GM19035 (cell line): ENCODE results near the gene HIVEP3.

Source experiments
- ATAC-seq: cut with Tn5 transposase; IDR thresholded peaks from one replicate; pipeline ENCODE4 v1.9.1; 2021; ENCODE audit not compliant: unreplicated experiment

The HIVEP3 gene

GRCh38 chr1:41599912-41600311 is 318.8 kb downstream of the HIVEP3 start:
- no peak for ATAC-seq

GRCh38 chr1:41598325-41598724 is 320.4 kb downstream of the HIVEP3 start:
- no peak for ATAC-seq

GRCh38 chr1:41592451-41593125 is 326.1 kb downstream of the HIVEP3 start:
- ATAC-seq: no peak

- no peak for ATAC-seq
Measured at GRCh38 chr1:41591891-41592290, 326.8 kb downstream of the HIVEP3 start.

- no peak for ATAC-seq
Measured at GRCh38 chr1:41590331-41590730, 328.4 kb downstream of the HIVEP3 start.

GRCh38 chr1:41589395-41589794 is 329.3 kb downstream of the HIVEP3 start:
- ATAC-seq: no peak

- no peak for ATAC-seq
Measured at GRCh38 chr1:41588334-41588875, 330.3 kb downstream of the HIVEP3 start.

GRCh38 chr1:41587791-41588190 is 330.9 kb downstream of the HIVEP3 start:
- no peak for ATAC-seq

GRCh38 chr1:41586230-41586629 is 332.5 kb downstream of the HIVEP3 start:
- ATAC-seq: no peak

GRCh38 chr1:41583658-41584547 is 334.8 kb downstream of the HIVEP3 start:
- ATAC-seq: no peak

- no peak for ATAC-seq
Measured at GRCh38 chr1:41582851-41583657, 335.7 kb downstream of the HIVEP3 start.

GRCh38 chr1:41582351-41582750 is 336.4 kb downstream of the HIVEP3 start:
- ATAC-seq: no peak

- ATAC-seq: no peak
Measured at GRCh38 chr1:41582004-41582325, 336.8 kb downstream of the HIVEP3 start.

GRCh38 chr1:41581216-41582003 is 337.3 kb downstream of the HIVEP3 start:
- no peak for ATAC-seq

GRCh38 chr1:41580520-41581172 is 338.1 kb downstream of the HIVEP3 start:
- ATAC-seq: no peak

- ATAC-seq: no peak
Measured at GRCh38 chr1:41580021-41580420, 338.7 kb downstream of the HIVEP3 start.

- no peak for ATAC-seq
Measured at GRCh38 chr1:41578712-41579335, 339.9 kb downstream of the HIVEP3 start.

- ATAC-seq: no peak
Measured at GRCh38 chr1:41576620-41577019, 342.1 kb downstream of the HIVEP3 start.

GRCh38 chr1:41576206-41576605 is 342.5 kb downstream of the HIVEP3 start:
- no peak for ATAC-seq

- ATAC-seq: no peak
Measured at GRCh38 chr1:41574842-41575241, 343.9 kb downstream of the HIVEP3 start.
